HPDE6-E6E7 (cell line): ENCODE results near the gene SLC25A21.
"Not testable (repeated sequence)": the region's sequence is repeated elsewhere in the genome, so short reads cannot be mapped to it uniquely, and the experiment has no call there.

ENCODE experiments used
- DNase-seq: peaks from one replicate; pipeline ENCODE4 v3.0.0; 2011; ENCODE audit warnings: missing footprints; ENCODE audit errors: extremely low spot score

SLC25A21 gene

GRCh38 chr14:36823651-36824050 lies 348.8 kb downstream of the SLC25A21 start:
- no peak for DNase-seq

- DNase-seq = no peak
These were observed 349.7 kb downstream of the SLC25A21 start for GRCh38 chr14:36822685-36823084.

DNA sequence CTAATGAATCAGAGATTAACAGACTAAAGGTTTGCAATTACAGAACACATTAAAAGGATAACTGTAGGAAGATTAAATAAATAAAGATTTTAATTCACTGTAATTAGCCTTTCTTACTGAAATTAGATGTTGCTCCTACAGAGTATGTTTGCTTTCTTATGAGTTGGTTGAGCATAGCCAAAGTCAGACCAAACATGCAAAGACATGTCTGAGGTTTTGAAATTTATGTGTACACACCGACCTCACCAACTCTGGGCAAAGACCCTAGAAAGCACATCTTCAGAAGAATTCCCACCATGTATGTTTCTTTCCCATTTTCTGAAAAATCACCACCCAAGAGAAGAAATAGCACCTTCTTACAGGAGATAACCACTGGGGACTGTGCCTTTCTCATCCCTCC lies 351.5 kb downstream of the SLC25A21 start:
- no peak for DNase-seq

GRCh38 chr14:36820111-36820709 lies 352.2 kb downstream of the SLC25A21 start:
- DNase-seq = peak; percentile 35

GRCh38 chr14:36818794-36819384 lies 353.5 kb downstream of the SLC25A21 start:
- DNase-seq = peak; percentile 7

- DNase-seq = no peak
These were observed 354.2 kb downstream of the SLC25A21 start for GRCh38 chr14:36818246-36818645.

DNA sequence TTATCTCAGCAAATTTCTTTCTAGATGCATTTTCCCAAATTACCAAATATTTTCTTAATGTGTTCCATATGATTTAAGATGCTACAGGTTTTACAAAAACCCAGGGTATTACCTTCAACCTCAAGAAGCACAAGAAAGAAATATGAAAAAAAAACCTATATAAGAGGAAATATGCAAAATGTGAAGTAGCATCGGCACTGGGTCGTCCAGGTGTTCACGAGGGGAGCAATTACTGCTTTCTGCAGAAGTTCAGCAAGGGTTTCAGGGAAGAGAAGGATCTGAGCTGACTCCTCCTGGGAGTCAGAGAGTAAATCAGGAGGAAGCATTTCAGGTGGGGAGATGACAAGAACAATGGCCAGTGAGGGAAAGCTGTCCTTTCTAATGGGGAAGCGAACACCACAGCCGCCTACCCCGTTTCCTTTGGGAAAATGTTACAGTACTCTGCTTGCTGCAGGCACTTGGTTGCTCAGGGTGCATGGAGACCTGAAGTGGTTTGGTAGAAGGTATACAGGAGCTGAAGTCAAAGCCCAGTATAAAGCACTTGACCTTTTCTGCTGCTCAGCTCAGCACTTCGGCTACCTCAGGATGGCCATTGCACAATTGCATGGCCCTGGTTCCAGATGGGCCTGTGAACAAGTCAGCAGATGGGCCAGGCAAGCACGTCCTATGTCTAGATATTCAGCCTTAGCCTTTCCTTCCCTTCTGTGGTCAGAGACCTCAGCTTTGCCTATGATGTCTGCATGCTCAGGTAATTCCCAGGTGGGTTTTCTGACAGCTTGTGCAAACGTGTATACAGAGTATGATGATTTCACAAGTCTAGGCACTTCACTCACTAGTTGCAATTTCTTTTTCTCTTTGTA lies 355.1 kb downstream of the SLC25A21 start:
- no peak for DNase-seq

DNA sequence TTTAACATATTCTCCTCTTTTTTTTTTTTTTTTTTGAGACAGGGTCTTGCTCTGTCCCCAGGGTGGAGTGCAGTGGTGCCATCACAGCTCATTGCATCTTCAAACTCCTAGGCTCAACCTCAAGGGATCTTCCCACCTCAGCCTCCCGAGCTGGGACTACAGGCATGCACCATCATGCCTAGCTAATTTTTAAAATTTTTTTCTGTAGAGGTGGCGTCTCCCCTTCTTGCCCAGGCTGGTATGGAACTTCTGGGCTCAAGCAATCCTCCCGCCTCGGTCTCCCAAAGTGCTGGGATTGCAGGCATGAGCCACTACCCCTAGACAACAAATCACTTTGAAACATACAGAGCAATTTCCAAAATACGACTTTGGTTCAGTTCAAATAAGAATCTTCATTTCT lies 355.9 kb downstream of the SLC25A21 start:
- no peak for DNase-seq

GRCh38 chr14:36814783-36815182 lies 357.6 kb downstream of the SLC25A21 start:
- not testable (repeated sequence) for DNase-seq

GRCh38 chr14:36810209-36810608 lies 362.2 kb downstream of the SLC25A21 start:
- DNase-seq = no peak

GRCh38 chr14:36807727-36808126 lies 364.7 kb downstream of the SLC25A21 start:
- no peak for DNase-seq

DNA sequence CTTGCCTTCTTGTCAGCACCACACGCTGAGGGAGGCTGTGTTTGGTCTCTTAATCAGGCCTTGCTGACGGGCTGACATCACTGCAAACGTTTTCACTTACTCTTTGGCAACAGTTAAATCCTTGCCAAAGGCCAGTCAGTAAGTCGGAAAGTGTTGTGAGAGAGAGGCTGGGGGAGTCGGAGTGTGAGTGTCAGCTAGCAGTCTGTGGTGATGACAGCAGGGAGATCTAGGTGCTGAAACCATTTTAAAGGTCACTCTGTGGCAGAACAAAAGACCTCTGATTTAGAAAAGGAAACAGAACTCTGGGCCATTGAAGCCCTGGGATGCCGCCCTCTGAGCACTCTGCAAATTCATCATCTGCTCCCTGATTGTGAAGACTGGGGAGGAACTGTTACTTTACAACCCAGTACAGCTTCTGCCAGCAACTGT lies 367.3 kb downstream of the SLC25A21 start:
- no peak for DNase-seq

- DNase-seq = no peak
These were observed 374.8 kb downstream of the SLC25A21 start for GRCh38 chr14:36797634-36798033.

DNA sequence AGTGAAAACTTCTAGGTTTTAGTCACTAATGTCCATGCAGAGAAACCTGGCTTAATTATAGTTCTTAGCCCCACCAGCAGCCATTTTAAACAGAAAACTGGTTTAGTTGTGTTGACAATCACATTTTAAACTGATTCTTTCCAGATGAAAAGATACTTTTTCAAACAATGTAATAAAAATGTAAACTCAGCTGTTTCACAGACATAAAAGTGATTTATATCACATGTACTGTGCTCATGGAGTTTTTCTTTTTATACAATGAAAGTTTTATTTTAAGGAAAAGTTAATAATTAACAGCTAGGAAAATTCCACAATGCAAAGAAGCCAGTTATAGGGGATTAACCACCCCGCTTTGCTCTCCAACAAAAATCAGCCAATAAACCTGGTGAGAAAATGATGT lies 381.0 kb downstream of the SLC25A21 start:
- no peak for DNase-seq

- no peak for DNase-seq
These were observed 386.9 kb downstream of the SLC25A21 start for GRCh38 chr14:36785511-36785910.

DNA sequence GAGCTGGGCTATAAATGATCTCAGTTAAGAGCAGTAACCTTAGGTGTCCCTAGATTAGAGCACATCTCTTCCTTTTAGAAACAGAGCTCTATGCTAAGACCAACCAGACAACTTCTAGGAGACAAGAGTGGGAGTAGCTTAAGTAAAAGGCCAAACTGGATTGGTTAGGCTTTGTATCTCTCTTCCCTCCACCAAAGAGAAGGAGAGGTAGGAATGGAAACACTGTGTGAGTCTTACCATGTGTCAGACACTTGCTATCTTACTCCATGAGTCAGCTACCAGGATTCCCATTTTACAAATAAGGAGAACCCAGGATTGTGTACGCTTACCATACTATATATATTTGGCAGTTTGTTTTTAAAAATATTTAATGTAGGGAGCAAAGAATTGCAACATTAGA lies 387.9 kb downstream of the SLC25A21 start:
- DNase-seq = no peak

DNA sequence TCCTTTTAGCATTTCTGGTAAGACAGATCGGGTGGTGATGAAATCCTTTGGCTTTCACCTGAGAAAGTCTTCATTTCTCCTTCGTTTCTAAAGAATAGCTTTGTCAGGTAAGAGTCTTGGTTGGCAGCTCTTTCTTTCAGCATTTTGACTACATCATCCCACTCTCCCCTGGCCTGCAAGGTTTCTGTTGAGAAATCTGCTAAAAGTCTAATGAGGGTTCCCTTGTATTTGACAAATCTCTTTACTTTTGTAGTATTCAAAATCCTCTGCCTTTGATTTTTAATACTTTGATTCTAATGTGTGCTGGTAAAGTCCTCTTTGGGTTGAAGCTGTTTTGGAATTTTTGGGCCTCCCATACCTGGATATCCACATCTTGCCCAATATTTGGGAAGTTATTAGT lies 390.5 kb downstream of the SLC25A21 start:
- no peak for DNase-seq

DNA sequence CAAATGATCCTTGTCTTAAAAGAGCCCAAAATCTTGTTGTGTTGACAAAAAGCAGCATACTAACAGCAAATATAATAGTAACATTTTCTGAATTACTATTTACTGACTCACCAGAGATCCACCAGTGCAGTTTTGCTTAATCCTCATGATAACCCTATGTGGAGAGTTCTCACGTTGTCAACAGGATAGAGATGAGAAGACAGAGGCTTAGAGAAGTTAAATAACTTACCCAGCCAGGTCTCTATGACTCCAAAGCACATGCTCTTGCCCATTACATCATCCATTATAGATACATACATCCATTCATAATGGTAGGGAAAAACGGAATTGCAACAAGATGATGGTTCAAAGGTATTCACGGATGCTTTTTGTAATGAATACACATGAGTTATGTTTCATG lies 398.8 kb downstream of the SLC25A21 start:
- no peak for DNase-seq

GRCh38 chr14:36773136-36773540 lies 399.3 kb downstream of the SLC25A21 start:
- DNase-seq = peak; percentile 57

DNA sequence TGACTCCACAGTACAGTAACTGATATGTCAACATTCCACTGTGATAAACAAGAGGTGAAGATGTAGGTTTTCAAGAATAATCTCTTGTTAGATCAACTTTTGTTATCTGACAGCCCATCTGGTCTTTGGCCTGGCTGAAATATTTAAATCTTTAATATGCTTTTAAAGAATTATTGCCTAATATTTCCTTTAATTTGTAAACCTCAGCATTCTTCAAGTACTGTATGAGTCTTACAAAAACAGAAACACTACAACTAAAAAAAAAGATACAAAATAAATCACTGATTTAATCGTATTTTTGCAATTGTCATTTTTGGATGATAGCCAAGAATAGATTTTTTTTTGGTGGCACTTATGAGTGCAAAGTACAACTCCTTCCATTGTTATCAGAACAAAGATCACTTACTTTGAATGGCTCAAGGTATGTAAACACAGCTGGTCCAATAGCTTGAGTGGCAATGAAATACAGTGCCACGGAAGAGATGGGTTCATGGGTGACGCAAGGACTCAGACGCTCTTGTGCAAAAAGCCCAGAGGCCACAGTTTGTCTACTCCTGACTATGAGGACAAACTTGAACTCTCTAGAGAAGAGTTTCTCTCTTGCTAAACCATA lies 401.3 kb downstream of the SLC25A21 start:
- no peak for DNase-seq

GRCh38 chr14:36768638-36769337 lies 403.6 kb downstream of the SLC25A21 start:
- DNase-seq = no peak
